ENCODE measurements around the gene COL7A1.
A peak's percentile ranks its signal among the peaks of the same experiment; 100 is the strongest.

COL7A1 gene

GRCh38 chr3:48607519-48607918 is 12.4 kb upstream of the COL7A1 start:
- Histone ChIP-seq H3K36me3 (ENCODE audit: insufficient read depth, low read length) (peaks cover 53% of the 10 kb centered on the region), H3K27me3 (ENCODE audit: insufficient read depth, low read length, poor library complexity) (no peaks in the 10 kb centered on the region), H3K79me2 (ENCODE audit: insufficient read depth, low read length) (peaks cover 37% of the 10 kb centered on the region), H3K9ac (ENCODE audit: low read depth, low read length) (no peak overlapping the region), H2AFZ (ENCODE audit: low read depth, low read length) (no peak overlapping the region), H3K27ac (ENCODE audit: low read length) (no peak overlapping the region), H3K4me2 (ENCODE audit: insufficient read depth, low read length) (peak overlapping the region; percentile 98; the same call in 1 of the 2 replicates), H3K9me3 (ENCODE audit: insufficient read depth, low read length, severe bottlenecking) (no peaks in the 10 kb centered on the region), H4K20me1 (ENCODE audit: insufficient read depth, low read length) (peaks cover 10% of the 10 kb centered on the region), H3K4me1 (ENCODE audit: insufficient read depth, low read length) (peaks cover 29% of the 10 kb centered on the region), H3K4me3 (ENCODE audit: low read depth in 1 of 2, low read length in 2 of 2) (no peak overlapping the region)
- TF ChIP-seq CTCF (IDR thresholded peaks at IDR 0.05; ENCODE audit: borderline replicate concordance, extremely low read depth, low read length, poor library complexity, severe bottlenecking) (no peak), EZH2 (IDR thresholded peaks at IDR 0.05; ENCODE audit: borderline replicate concordance, low read depth, low read length, severe bottlenecking) (no peak)
- ATAC-seq (ENCODE audit: insufficient read depth, low read depth): no peak
- no peak for DNase-seq

- Histone ChIP-seq H3K27me3 (ENCODE audit: insufficient read depth, low read length, poor library complexity) (no peaks in the 10 kb centered on the region), H4K20me1 (ENCODE audit: insufficient read depth, low read length) (peaks cover 26% of the 10 kb centered on the region), H2AFZ (ENCODE audit: low read depth, low read length) (no peak overlapping the region), H3K9ac (ENCODE audit: low read depth, low read length) (no peak overlapping the region), H3K79me2 (ENCODE audit: insufficient read depth, low read length) (no peaks in the 10 kb centered on the region), H3K36me3 (ENCODE audit: insufficient read depth, low read length) (peaks cover 86% of the 10 kb centered on the region), H3K4me2 (ENCODE audit: insufficient read depth, low read length) (no peak overlapping the region), H3K27ac (ENCODE audit: low read length) (no peak overlapping the region), H3K9me3 (ENCODE audit: insufficient read depth, low read length, severe bottlenecking) (no peaks in the 10 kb centered on the region), H3K4me1 (ENCODE audit: insufficient read depth, low read length) (no peaks in the 10 kb centered on the region), H3K4me3 (ENCODE audit: low read depth in 1 of 2, low read length in 2 of 2) (no peak overlapping the region)
- TF ChIP-seq CTCF (IDR thresholded peaks at IDR 0.05; ENCODE audit: borderline replicate concordance, extremely low read depth, low read length, poor library complexity, severe bottlenecking) (no peak), EZH2 (IDR thresholded peaks at IDR 0.05; ENCODE audit: borderline replicate concordance, low read depth, low read length, severe bottlenecking) (no peak)
- no peak for ATAC-seq (ENCODE audit: insufficient read depth, low read depth)
- DNase-seq: no peak
Observed at GRCh38 chr3:48601622-48601994, 6.5 kb upstream of the COL7A1 start.

- H3K4me1 ChIP-seq (ENCODE audit: insufficient read depth, low read length): no peaks in the 10 kb centered on the region
- no peak for DNase-seq
- H3K9ac ChIP-seq (ENCODE audit: low read depth, low read length): no peak overlapping the region
- H3K27me3 ChIP-seq (ENCODE audit: insufficient read depth, low read length, poor library complexity): no peaks in the 10 kb centered on the region
- no peak overlapping the region for H3K4me3 ChIP-seq (ENCODE audit: low read depth in 1 of 2, low read length in 2 of 2)
- no peaks in the 10 kb centered on the region for H3K79me2 ChIP-seq (ENCODE audit: insufficient read depth, low read length)
- ATAC-seq (ENCODE audit: insufficient read depth, low read depth): no peak
- H2AFZ ChIP-seq (ENCODE audit: low read depth, low read length): no peak overlapping the region
- no peak overlapping the region for H3K4me2 ChIP-seq (ENCODE audit: insufficient read depth, low read length)
- H3K9me3 ChIP-seq (ENCODE audit: insufficient read depth, low read length, severe bottlenecking): no peaks in the 10 kb centered on the region
- no peak overlapping the region for H3K27ac ChIP-seq (ENCODE audit: low read length)
- peaks cover 26% of the 10 kb centered on the region for H4K20me1 ChIP-seq (ENCODE audit: insufficient read depth, low read length)
- peaks cover 82% of the 10 kb centered on the region for H3K36me3 ChIP-seq (ENCODE audit: insufficient read depth, low read length)
- no peak for TF ChIP-seq CTCF (IDR thresholded peaks at IDR 0.05; ENCODE audit: borderline replicate concordance, extremely low read depth, low read length, poor library complexity, severe bottlenecking)
- no peak for TF ChIP-seq EZH2 (IDR thresholded peaks at IDR 0.05; ENCODE audit: borderline replicate concordance, low read depth, low read length, severe bottlenecking)
Observed at GRCh38 chr3:48600711-48601621, 5.8 kb upstream of the COL7A1 start.
